ENCODE data around the gene SLC10A7. TPM values are rescaled to one million over a fixed set of nuclear protein-coding genes. Genes with fewer than 3 reads are reported as not detected.

The SLC10A7 gene
- total RNA-seq, 1 donor from 2014 or later, result 10.7 TPM

GRCh38 chr4:146486565-146486964, 35.2 kb downstream of the SLC10A7 start:
- Mint-ChIP-seq H3K36me3 (ENCODE audit: low read depth) (peaks cover 11% of the 10 kb centered on the region), H3K9me3 (peaks cover 9% of the 10 kb centered on the region), H3K4me1 (peaks cover 16% of the 10 kb centered on the region), H3K27ac (ENCODE audit: unreplicated experiment) (no peak overlapping the region), H3K27me3 (ENCODE audit: low read depth) (no peaks in the 10 kb centered on the region), H3K4me3 (no peak overlapping the region)
- TF ChIP-seq CTCF (conservative IDR thresholded peaks at IDR 0.05), result no peak
- no peak for DNase-seq (ENCODE audit: low read depth, low spot score)

DNA sequence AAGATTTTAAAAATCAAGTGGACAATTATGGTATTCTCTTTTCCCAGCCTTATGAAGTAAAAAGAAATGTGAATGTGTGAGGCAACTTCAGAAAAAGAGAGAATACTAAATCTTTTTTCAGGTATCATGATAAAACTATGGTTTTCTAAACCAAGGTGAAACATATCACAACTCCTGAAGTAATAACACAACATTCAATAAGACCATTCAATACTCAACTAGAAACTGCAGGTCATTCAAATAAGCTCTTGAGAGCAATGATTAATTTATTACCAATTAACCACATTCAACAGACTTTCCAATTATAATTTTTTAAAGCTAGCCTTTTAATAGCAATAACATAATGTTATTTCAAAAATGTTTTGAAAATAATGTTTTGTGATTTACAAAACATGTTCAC, 35.8 kb downstream of the SLC10A7 start:
- Mint-ChIP-seq H3K27ac (ENCODE audit: unreplicated experiment) (no peak overlapping the region), H3K4me3 (no peak overlapping the region), H3K4me1 (peaks cover 16% of the 10 kb centered on the region), H3K36me3 (ENCODE audit: low read depth) (peaks cover 9% of the 10 kb centered on the region), H3K9me3 (peaks cover 9% of the 10 kb centered on the region), H3K27me3 (ENCODE audit: low read depth) (no peaks in the 10 kb centered on the region)
- no peak for TF ChIP-seq CTCF (conservative IDR thresholded peaks at IDR 0.05)
- no peak for DNase-seq (ENCODE audit: low read depth, low spot score)

GRCh38 chr4:146482788-146483187, 39.0 kb downstream of the SLC10A7 start:
- Mint-ChIP-seq H3K9me3 (peaks cover 9% of the 10 kb centered on the region), H3K27me3 (ENCODE audit: low read depth) (no peaks in the 10 kb centered on the region), H3K4me1 (peaks cover 6% of the 10 kb centered on the region), H3K27ac (ENCODE audit: unreplicated experiment) (no peak overlapping the region), H3K36me3 (ENCODE audit: low read depth) (peaks cover 9% of the 10 kb centered on the region), H3K4me3 (no peak overlapping the region)
- TF ChIP-seq CTCF (conservative IDR thresholded peaks at IDR 0.05), result no peak
- DNase-seq (ENCODE audit: low read depth, low spot score), result no peak

GRCh38 chr4:146481246-146481645, 40.5 kb downstream of the SLC10A7 start:
- H3K4me1 Mint-ChIP-seq, result peaks cover 6% of the 10 kb centered on the region
- peaks cover 9% of the 10 kb centered on the region for H3K36me3 Mint-ChIP-seq (ENCODE audit: low read depth)
- no peaks in the 10 kb centered on the region for H3K27me3 Mint-ChIP-seq (ENCODE audit: low read depth)
- no peak overlapping the region for H3K27ac Mint-ChIP-seq (ENCODE audit: unreplicated experiment)
- TF ChIP-seq CTCF (conservative IDR thresholded peaks at IDR 0.05), result no peak
- H3K4me3 Mint-ChIP-seq, result no peak overlapping the region
- peaks cover 9% of the 10 kb centered on the region for H3K9me3 Mint-ChIP-seq
- no peak for DNase-seq (ENCODE audit: low read depth, low spot score)

- no peak for DNase-seq (ENCODE audit: low read depth, low spot score)
- Mint-ChIP-seq H3K9me3 (peaks cover 9% of the 10 kb centered on the region), H3K27me3 (ENCODE audit: low read depth) (no peaks in the 10 kb centered on the region), H3K36me3 (ENCODE audit: low read depth) (peaks cover 5% of the 10 kb centered on the region), H3K4me1 (peaks cover 6% of the 10 kb centered on the region), H3K27ac (ENCODE audit: unreplicated experiment) (peak overlapping the region; percentile 24), H3K4me3 (no peak overlapping the region)
- TF ChIP-seq CTCF (conservative IDR thresholded peaks at IDR 0.05), result no peak
Measured at GRCh38 chr4:146478009-146478408, 43.7 kb downstream of the SLC10A7 start.

- DNase-seq (ENCODE audit: low read depth, low spot score), result no peak
- Mint-ChIP-seq H3K36me3 (ENCODE audit: low read depth) (no peaks in the 10 kb centered on the region), H3K9me3 (peaks cover 4% of the 10 kb centered on the region), H3K27ac (ENCODE audit: unreplicated experiment) (no peak overlapping the region), H3K4me3 (no peak overlapping the region), H3K27me3 (ENCODE audit: low read depth) (no peaks in the 10 kb centered on the region), H3K4me1 (peaks cover 14% of the 10 kb centered on the region)
- TF ChIP-seq CTCF (conservative IDR thresholded peaks at IDR 0.05), result no peak
Measured at GRCh38 chr4:146477054-146477453, 44.7 kb downstream of the SLC10A7 start.

Data from neural crest cell (in vitro differentiated cells).